ENCODE measurements around the gene TPCN1.

DNA sequence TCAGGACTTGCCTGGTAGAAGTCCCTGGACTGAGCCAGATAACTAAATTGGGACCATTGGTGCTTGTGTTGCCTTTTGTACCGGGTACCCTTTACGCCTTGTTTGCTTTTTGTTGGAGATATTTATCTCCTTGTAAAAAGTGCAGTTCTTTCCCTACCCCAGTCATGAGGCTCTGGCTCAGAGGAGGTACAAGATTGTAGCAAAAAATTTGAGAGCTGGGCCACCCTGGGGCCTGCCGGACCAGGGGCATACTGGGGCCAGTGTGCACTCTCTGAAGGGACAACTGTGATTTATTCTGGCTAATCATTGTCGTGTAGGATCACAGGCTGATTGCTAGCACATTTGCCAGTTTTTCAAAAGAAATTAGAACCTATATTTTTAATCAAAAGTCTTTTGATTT is 13.2 kb downstream of the TPCN1 start:
- no peak for TF ChIP-seq POLR2AphosphoS5 (IDR thresholded peaks at IDR 0.05; ENCODE audit: low read depth, low read length)
- no peak for TF ChIP-seq NANOG (IDR thresholded peaks at IDR 0.05; ENCODE audit: insufficient read depth, low read depth, low read length, poor library complexity, severe bottlenecking)
- no peak for TF ChIP-seq EZH2 (IDR thresholded peaks at IDR 0.05; ENCODE audit: low read depth, low read length, severe bottlenecking)
- TF ChIP-seq, protein P1, sequence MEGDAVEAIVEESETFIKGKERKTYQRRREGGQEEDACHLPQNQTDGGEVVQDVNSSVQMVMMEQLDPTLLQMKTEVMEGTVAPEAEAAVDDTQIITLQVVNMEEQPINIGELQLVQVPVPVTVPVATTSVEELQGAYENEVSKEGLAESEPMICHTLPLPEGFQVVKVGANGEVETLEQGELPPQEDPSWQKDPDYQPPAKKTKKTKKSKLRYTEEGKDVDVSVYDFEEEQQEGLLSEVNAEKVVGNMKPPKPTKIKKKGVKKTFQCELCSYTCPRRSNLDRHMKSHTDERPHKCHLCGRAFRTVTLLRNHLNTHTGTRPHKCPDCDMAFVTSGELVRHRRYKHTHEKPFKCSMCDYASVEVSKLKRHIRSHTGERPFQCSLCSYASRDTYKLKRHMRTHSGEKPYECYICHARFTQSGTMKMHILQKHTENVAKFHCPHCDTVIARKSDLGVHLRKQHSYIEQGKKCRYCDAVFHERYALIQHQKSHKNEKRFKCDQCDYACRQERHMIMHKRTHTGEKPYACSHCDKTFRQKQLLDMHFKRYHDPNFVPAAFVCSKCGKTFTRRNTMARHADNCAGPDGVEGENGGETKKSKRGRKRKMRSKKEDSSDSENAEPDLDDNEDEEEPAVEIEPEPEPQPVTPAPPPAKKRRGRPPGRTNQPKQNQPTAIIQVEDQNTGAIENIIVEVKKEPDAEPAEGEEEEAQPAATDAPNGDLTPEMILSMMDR (IDR thresholded peaks at IDR 0.05; ENCODE audit: control extremely low read depth in 1 of 3, insufficient read depth in 1 of 3, low read depth in 1 of 3, low read length in 3 of 3) = no peak; a peak in 1 of 4 replicates
- TF ChIP-seq RNF2 (IDR thresholded peaks at IDR 0.05; ENCODE audit: borderline replicate concordance, low read depth, low read length, missing control alignments, poor library complexity, severe bottlenecking) = no peak
- TF ChIP-seq CTBP2 (IDR thresholded peaks at IDR 0.05; ENCODE audit: borderline replicate concordance, insufficient read depth, insufficient read length, low read length) = no peak
- TF ChIP-seq POLR2A (IDR thresholded peaks at IDR 0.05; ENCODE audit: control extremely low read depth in 1 of 2, low read depth in 2 of 2, low read length in 2 of 2) = no peak
- no peak for TF ChIP-seq CEBPB (IDR thresholded peaks at IDR 0.05; ENCODE audit: low read depth, low read length)
- TF ChIP-seq RXRA (IDR thresholded peaks at IDR 0.05; ENCODE audit: insufficient read depth, low read depth, low read length) = no peak
- TF ChIP-seq, protein P2, sequence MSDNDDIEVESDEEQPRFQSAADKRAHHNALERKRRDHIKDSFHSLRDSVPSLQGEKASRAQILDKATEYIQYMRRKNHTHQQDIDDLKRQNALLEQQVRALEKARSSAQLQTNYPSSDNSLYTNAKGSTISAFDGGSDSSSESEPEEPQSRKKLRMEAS (IDR thresholded peaks at IDR 0.05) = no peak
- TF ChIP-seq SP2 (IDR thresholded peaks at IDR 0.05; ENCODE audit: low read length) = no peak

Data from H1 (cell line).